NCI-H748 treated with DMSO at 0.1 percent for 48 hours (cell line): ENCODE results near the gene CCSER1.
A peak's percentile ranks its signal among the peaks of the same experiment; 100 is the strongest.

Source experiments
- DNase-seq: peaks from one replicate; lab custom pipeline; 2025; lab: John Stamatoyannopoulos, UW

Gene CCSER1

GRCh38 chr4:90127223-90127705, at the start of gene CCSER1:
Gene CCSER1, plus strand, starts transcription at chr4:90127394.
- no peak for DNase-seq

GRCh38 chr4:90078440-90078839, 48.8 kb upstream of the CCSER1 start:
- no peak for DNase-seq

GRCh38 chr4:90080116-90080515, 47.1 kb upstream of the CCSER1 start:
- DNase-seq: peak; percentile 6

GRCh38 chr4:90081432-90082144, 45.6 kb upstream of the CCSER1 start:
- DNase-seq: no peak

- DNase-seq: no peak
These were observed 44.7 kb upstream of the CCSER1 start for GRCh38 chr4:90082449-90082848.

GRCh38 chr4:90084277-90084966, 42.8 kb upstream of the CCSER1 start:
- no peak for DNase-seq

- DNase-seq: no peak
These were observed 42.3 kb upstream of the CCSER1 start for GRCh38 chr4:90084967-90085295.

GRCh38 chr4:90093526-90093925, 33.7 kb upstream of the CCSER1 start:
- no peak for DNase-seq

GRCh38 chr4:90095000-90095399, 32.2 kb upstream of the CCSER1 start:
- no peak for DNase-seq

- DNase-seq: no peak
These were observed 27.4 kb upstream of the CCSER1 start for GRCh38 chr4:90099812-90100211.

GRCh38 chr4:90103991-90104390, 23.2 kb upstream of the CCSER1 start:
- no peak for DNase-seq

- no peak for DNase-seq
These were observed 21.9 kb upstream of the CCSER1 start for GRCh38 chr4:90105274-90105673.

GRCh38 chr4:90112715-90113114, 14.5 kb upstream of the CCSER1 start:
- no peak for DNase-seq

- no peak for DNase-seq
These were observed 13.2 kb upstream of the CCSER1 start for GRCh38 chr4:90113881-90114457.

GRCh38 chr4:90118527-90119195, 8.5 kb upstream of the CCSER1 start:
- no peak for DNase-seq

GRCh38 chr4:90120037-90120436, 7.2 kb upstream of the CCSER1 start:
- DNase-seq: no peak

- no peak for DNase-seq
These were observed 6.4 kb upstream of the CCSER1 start for GRCh38 chr4:90120815-90121214.

GRCh38 chr4:90121676-90122354, 5.4 kb upstream of the CCSER1 start:
- DNase-seq: no peak

GRCh38 chr4:90122355-90122748, 4.8 kb upstream of the CCSER1 start:
- DNase-seq: no peak

GRCh38 chr4:90124276-90124675, 2.9 kb upstream of the CCSER1 start:
- no peak for DNase-seq

- DNase-seq: no peak
These were observed 389 bp upstream of the CCSER1 start for GRCh38 chr4:90126805-90127204.

- no peak for DNase-seq
These were observed 632 bp downstream of the CCSER1 start for GRCh38 chr4:90127706-90128345.
